Natural killer cell (primary cell): ENCODE measurements around the gene TBC1D22A. TPM values are rescaled to one million over a fixed set of nuclear protein-coding genes. Genes with fewer than 3 reads are reported as not detected.
A peak's percentile ranks its signal among the peaks of the same experiment; 100 is the strongest.
"Not testable (repeated sequence)": the region's sequence is repeated elsewhere in the genome, so short reads cannot be mapped to it uniquely, and the experiment has no call there.

Experiments used
- ATAC-seq, 3 donors: fragments of 150-1000 bp in 2 of 3; fragments of 200-7000 bp in 1 of 3; cut with Tn5 transposase; 1 replicate in 1 of 3; 2 replicates in 2 of 3; pipeline ENCODE4 v1.10.0; 2021; ENCODE audit warnings: mild to moderate bottlenecking in 2 of 3, moderate library complexity in 2 of 3
- DNase-seq, 2 donors: peaks; one replicate each; pipeline versions ENCODE4 v3.0.0 to v3.0.0-alpha.2; 2013 to 2021; ENCODE audit warnings: mixed read lengths in 1 of 2
- H3K27ac ChIP-seq: one replicate; pipeline ENCODE4 v1.5.1; 2013; ENCODE audit warnings: mild to moderate bottlenecking, low read length
- H3K27me3 ChIP-seq: one replicate; pipeline ENCODE4 v1.6.1; 2013; ENCODE audit warnings: low read length; ENCODE audit not compliant: control insufficient read depth, insufficient read depth
- H3K36me3 ChIP-seq: one replicate; pipeline ENCODE4 v1.6.1; 2013; ENCODE audit warnings: low read length; ENCODE audit not compliant: control insufficient read depth, insufficient read depth
- H3K4me1 ChIP-seq: one replicate; pipeline ENCODE4 v1.6.1; 2013; ENCODE audit warnings: low read length; ENCODE audit not compliant: control insufficient read depth, insufficient read depth
- H3K4me3 ChIP-seq: one replicate; pipeline ENCODE4 v1.5.1; 2013; ENCODE audit warnings: low read length
- H3K9me3 ChIP-seq: one replicate; pipeline ENCODE4 v1.6.1; 2013; ENCODE audit warnings: low read length; ENCODE audit not compliant: control insufficient read depth, insufficient read depth
- H3K27ac Mint-ChIP-seq, 2 donors: one replicate each; pipeline ENCODE4 v1.8.0; 2022; ENCODE audit warnings: mild to moderate bottlenecking in 2 of 2, mixed read lengths in 2 of 2, moderate library complexity in 1 of 2
- H3K27me3 Mint-ChIP-seq, 2 donors: one replicate each; pipeline ENCODE4 v1.8.0; 2022; ENCODE audit warnings: low read depth in 2 of 2, mixed read lengths in 2 of 2
- H3K36me3 Mint-ChIP-seq: one replicate; pipeline ENCODE4 v1.8.0; 2022; ENCODE audit warnings: mixed read lengths
- H3K4me1 Mint-ChIP-seq, 2 donors: one replicate each; pipeline ENCODE4 v1.8.0; 2022; ENCODE audit warnings: mixed read lengths in 2 of 2
- H3K4me3 Mint-ChIP-seq: one replicate; pipeline ENCODE4 v1.8.0; 2022; ENCODE audit warnings: mild to moderate bottlenecking, moderate library complexity, mixed read lengths
- H3K9me3 Mint-ChIP-seq, 2 donors: one replicate each; pipeline ENCODE4 v1.8.0; 2022; ENCODE audit warnings: mixed read lengths in 2 of 2
- WGBS: methylation state at CpG from one replicate; pipeline ENCODE4 v1.1.7; 2013; ENCODE audit warnings: missing lambda C conversion rate; ENCODE audit not compliant: insufficient coverage; 5-methylcytosine and 5-hydroxymethylcytosine counted together
- intact Hi-C: fragments of 100-400 bp; cut with micrococcal nuclease; formaldehyde crosslinking; loops from one replicate; pipeline ENCODE4 v1.14.2; 2022
- total RNA-seq, 4 donors: library from RNA; stranded (reverse); fragments of 120-200 nt in 1 of 4; gene quantifications; one replicate each; pipeline versions ENCODE4 v1.2.3 to v1.2.4, GENCODE V29; 2013 to 2022
- TF ChIP-seq, protein P1 (sequence below): fragments of 200-600 bp; IDR thresholded peaks from one replicate; pipeline ENCODE4 v1.8.0; 2022; ENCODE audit warnings: antibody characterized with exemption

TBC1D22A gene
- total RNA-seq, 3 donors from 2014 or later (not counting 1 experiment from before 2014, with no cell fraction given), result 47.4 to 53.7 (median 53.2) TPM

DNA sequence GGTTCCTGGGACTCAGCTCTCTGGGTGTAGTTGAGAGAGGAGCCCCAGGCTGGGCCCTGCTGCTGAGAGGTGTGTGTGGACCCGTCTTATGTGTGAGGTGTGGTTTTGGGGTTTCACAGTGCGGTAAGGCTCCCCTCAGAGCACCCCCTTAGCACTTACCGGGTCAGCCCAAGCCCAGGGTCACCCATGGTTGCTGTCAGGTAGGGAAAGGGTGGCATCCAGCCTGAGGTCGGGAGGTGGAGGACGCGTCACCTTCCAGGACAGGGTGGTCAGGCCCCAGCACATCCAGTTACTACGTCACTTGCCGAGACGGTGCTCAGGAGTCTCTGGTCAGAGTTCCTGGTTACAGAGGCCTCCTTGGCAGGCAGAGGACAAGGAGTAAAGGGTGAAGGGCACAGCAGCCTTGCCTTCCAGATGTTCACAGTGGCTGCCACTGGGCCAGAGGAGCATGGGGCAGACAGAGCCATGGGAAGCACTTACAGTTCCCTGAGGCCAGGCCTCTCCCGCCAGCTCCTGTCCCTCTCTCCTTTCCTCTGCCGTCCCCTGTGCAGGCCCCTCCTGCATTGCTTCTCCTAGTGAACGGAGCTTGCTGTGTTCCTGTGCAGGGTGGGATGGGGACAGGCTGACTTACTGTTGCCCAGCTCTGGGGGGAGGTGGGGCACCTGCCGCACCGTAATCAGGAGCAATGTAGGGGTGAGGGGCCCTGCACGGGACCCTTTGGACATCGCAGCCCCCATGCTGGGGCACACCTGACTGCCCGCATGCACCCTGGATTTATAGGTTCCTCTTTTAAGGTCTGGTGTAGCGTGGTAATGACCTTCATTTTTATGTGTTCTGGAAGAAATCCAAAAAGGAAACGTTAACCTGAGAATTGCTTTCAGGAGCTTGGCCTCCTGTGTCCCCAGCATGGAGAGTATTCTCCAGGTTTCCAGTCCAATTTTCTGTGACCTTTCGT is 285.9 kb downstream of the TBC1D22A start:
- no peaks in the 10 kb centered on the region for H3K9me3 Mint-ChIP-seq
- Histone ChIP-seq H3K4me1 (peaks cover 34% of the 10 kb centered on the region), H3K27ac (no peak overlapping the region), H3K9me3 (no peaks in the 10 kb centered on the region), H3K36me3 (no peaks in the 10 kb centered on the region), H3K4me3 (no peak overlapping the region), H3K27me3 (no peaks in the 10 kb centered on the region)
- H3K27ac Mint-ChIP-seq, result peak overlapping the region in 1 of 2 donors; percentile 59
- peak in 1 of 2 donors; percentile 14 for DNase-seq
- no peaks in the 10 kb centered on the region for H3K36me3 Mint-ChIP-seq
- intact Hi-C loops, result no loop called here
- TF ChIP-seq, protein P1, sequence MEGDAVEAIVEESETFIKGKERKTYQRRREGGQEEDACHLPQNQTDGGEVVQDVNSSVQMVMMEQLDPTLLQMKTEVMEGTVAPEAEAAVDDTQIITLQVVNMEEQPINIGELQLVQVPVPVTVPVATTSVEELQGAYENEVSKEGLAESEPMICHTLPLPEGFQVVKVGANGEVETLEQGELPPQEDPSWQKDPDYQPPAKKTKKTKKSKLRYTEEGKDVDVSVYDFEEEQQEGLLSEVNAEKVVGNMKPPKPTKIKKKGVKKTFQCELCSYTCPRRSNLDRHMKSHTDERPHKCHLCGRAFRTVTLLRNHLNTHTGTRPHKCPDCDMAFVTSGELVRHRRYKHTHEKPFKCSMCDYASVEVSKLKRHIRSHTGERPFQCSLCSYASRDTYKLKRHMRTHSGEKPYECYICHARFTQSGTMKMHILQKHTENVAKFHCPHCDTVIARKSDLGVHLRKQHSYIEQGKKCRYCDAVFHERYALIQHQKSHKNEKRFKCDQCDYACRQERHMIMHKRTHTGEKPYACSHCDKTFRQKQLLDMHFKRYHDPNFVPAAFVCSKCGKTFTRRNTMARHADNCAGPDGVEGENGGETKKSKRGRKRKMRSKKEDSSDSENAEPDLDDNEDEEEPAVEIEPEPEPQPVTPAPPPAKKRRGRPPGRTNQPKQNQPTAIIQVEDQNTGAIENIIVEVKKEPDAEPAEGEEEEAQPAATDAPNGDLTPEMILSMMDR, result no peak
- peaks cover 64 to 81% of the 10 kb centered on the region in 2 donors for H3K4me1 Mint-ChIP-seq
- peak in 2 of 3 donors; percentile 24 to 54 for ATAC-seq
- 72% methylated on average over 19 of the region's 20 CpGs for whole genome bisulfite sequencing
- H3K27me3 Mint-ChIP-seq, result no peaks in the 10 kb centered on the region
- no peak overlapping the region for H3K4me3 Mint-ChIP-seq

DNA sequence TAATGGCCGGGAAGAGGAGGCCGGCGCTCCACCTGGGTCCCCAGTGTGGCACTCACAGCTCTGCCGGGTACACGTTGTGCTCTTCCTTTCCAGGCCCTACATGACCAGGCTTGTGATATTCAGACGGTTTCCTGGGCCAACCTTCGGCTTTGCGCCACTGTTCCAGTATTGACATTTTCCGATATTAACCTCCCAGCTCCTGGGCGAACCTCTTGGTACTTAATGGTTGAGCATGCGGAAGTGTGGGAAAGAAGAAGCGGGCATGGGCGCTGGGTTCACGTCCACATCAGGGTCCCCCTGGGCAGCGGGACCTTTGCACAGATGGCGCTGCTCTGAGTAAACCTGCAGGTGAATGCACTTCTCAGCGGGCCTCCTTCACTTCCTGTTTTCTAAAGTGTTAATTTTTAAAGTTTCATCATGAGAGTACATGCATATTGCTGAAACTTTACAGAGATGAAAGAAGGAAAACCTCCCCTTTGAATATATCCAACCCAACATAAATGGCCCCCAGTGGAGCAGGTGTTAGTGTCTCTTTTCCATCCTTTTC is 286.7 kb downstream of the TBC1D22A start:
- Histone ChIP-seq H3K27me3 (no peaks in the 10 kb centered on the region), H3K4me3 (no peak overlapping the region), H3K36me3 (no peaks in the 10 kb centered on the region), H3K4me1 (peaks cover 28% of the 10 kb centered on the region), H3K27ac (no peak overlapping the region), H3K9me3 (no peaks in the 10 kb centered on the region)
- DNase-seq, result no peak
- no peak for ATAC-seq
- H3K27me3 Mint-ChIP-seq, result no peaks in the 10 kb centered on the region
- H3K4me1 Mint-ChIP-seq, result peaks cover 59 to 81% of the 10 kb centered on the region in 2 donors
- no peak overlapping the region for H3K27ac Mint-ChIP-seq
- no peaks in the 10 kb centered on the region for H3K9me3 Mint-ChIP-seq
- no peaks in the 10 kb centered on the region for H3K36me3 Mint-ChIP-seq
- intact Hi-C loops, result no loop called here
- TF ChIP-seq, protein P1, result no peak
- H3K4me3 Mint-ChIP-seq, result no peak overlapping the region
- WGBS, result 87% methylated on average over 17 of the region's 17 CpGs

GRCh38 chr22:47049736-47050400 is 287.4 kb downstream of the TBC1D22A start:
- H3K9me3 Mint-ChIP-seq, H3K27ac Mint-ChIP-seq, intact Hi-C loops, H3K36me3 Mint-ChIP-seq, H3K27me3 Mint-ChIP-seq, ATAC-seq, H3K4me3 ChIP-seq, DNase-seq, H3K9me3 ChIP-seq, H3K27me3 ChIP-seq, H3K36me3 ChIP-seq, H3K27ac ChIP-seq, H3K4me3 Mint-ChIP-seq: not testable (repeated sequence)
- H3K4me1 Mint-ChIP-seq, result peaks cover 53 to 80% of the 10 kb centered on the region in 2 donors
- H3K4me1 ChIP-seq, result peaks cover 24% of the 10 kb centered on the region
- WGBS, result 95% methylated on average over 17 of the region's 17 CpGs
